GM21619 (cell line): ENCODE measurements around the gene LMOD1.
"Not testable (repeated sequence)": the region's sequence is repeated elsewhere in the genome, so short reads cannot be mapped to it uniquely, and the experiment has no call there.

Source experiments
- ATAC-seq: cut with Tn5 transposase; IDR thresholded peaks from one replicate; pipeline ENCODE4 v1.9.1; 2021; ENCODE audit not compliant: unreplicated experiment

The LMOD1 gene

DNA sequence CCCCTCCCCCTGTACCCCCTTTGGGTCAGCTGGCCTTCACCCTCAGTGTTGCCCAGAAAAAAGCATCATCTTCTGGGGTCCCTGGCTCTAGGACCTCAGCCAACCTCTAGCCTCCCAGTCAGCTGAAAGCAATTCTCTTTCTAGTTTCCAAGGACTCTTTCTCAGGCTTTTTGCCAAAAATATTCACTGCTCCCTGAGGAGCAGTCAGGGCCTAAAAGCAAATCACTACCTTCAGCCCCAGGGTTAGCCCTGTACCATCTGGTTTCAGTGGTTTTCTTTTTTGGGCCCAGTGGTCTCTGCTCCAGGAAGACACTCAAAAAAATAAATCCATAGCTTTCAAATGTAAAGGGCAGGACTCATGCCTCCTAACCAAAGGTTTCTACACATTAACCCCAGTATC lies 3.1 kb upstream of the LMOD1 start:
- no peak for ATAC-seq

DNA sequence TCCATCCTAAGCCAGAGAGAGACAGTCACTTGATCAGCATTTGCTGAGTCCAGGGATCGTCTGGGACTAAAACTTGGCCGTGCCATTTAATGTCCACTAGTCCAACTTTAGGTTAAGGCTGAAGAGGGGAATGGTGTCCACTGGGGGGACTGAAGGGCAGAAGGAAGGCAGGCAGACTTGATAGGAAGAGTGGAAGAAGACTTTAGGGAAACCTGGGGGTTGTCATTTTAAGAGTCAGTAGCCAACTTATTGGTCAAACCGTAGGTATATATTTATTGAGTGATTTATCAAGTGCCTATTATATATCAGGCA lies 1.3 kb upstream of the LMOD1 start:
- ATAC-seq = no peak

GRCh38 chr1:201945863-201946223 lies 505 bp downstream of the LMOD1 start:
- ATAC-seq = no peak

DNA sequence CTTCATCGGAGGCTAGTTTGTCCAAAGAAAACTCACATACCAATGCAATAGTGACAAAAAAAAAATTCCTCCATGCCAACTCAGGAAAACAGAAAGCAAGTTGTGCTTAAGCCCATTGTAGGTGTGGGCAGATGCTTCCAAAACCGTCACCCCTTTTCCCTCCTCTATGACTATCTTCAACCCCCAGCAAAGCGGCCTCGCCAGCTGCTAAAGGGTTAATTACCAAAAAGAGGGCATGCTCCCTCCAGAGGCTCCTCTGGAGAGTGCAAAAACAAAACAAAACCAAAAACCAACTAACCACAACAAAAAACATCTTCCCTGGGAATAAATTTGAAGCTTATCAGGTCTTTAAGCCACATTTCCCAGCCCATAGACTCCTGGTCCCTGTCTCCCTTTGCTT lies 1.2 kb downstream of the LMOD1 start:
- no peak for ATAC-seq

DNA sequence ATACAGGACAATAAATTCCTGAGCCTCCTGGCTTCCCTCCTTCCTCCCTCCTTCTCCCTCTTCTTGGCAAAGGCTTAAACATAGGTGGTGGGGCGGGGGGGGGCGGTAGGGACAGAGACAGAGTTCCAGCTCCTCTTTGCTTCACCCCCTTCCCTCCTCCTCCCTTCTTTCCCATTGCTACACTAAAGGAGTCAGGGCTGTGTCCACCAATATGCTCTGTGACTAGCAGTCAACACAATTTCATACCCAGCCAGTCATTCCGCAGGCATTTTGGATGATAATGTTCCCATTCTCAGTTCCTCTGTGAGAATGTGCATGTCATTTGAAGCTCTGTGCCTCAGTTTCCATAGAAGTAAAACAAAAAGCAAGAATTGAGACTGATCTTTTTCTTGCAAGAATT lies 1.7 kb downstream of the LMOD1 start:
- ATAC-seq = no peak

DNA sequence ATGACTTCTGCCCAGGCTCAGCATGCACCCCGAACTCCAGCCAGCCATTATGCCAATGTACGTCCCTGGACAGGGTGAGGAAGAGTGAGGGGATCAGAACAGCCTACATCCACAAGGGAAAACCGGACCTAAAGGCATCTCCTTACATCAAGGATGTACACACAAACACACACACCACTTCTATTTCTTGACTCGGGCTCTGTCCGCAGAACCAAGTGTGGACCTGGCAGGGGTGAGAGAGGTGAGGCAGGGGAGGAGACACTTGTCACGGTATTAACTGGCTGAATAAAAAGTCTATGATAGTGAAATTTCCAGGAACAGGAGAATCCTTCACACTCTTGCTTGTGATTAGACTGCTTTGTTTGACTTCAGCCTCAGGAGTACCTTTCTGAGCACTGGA lies 2.3 kb downstream of the LMOD1 start:
- no peak for ATAC-seq

DNA sequence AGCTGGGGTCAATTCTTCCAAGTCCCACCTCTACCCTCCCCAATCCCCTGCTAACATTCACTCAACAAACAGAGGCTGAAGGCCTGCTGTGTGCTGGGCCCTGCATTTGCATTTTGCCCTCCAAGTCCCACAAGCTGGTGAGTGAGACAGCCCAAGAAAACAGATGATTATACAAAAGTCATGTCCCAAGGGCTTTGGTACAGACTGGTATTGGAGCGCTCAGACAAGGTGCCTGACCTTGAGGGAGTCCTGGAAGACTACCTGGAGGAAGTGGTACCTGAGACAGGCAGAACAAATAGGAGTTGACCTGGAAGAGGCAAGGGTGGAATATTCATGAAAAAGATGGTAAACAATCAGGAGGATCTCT lies 4.2 kb downstream of the LMOD1 start:
- no peak for ATAC-seq

GRCh38 chr1:201941420-201942128 lies 4.8 kb downstream of the LMOD1 start:
- no peak for ATAC-seq

GRCh38 chr1:201940316-201940715 lies 6.0 kb downstream of the LMOD1 start:
- ATAC-seq = not testable (repeated sequence)

DNA sequence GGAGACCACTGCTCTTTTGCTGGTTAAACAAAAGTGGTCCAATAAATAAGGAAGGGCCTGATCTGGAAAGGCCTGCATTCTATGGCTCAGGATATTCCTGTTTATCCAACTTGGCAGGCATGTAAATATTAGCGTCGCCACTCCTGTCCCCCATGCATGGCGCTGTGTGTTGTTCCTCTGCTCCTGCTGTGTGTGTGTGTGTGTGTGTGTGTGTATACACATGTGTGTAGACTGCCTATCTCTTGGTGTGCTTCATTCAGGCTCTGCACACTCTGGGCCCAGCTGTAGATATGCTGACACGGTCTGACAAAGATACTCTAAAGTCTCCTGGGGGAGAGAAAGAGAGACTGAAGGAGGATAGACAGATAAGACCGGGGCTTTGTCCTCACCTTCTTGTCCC lies 6.8 kb downstream of the LMOD1 start:
- no peak for ATAC-seq

- ATAC-seq = no peak
Measured at GRCh38 chr1:201939148-201939547, 7.2 kb downstream of the LMOD1 start.

DNA sequence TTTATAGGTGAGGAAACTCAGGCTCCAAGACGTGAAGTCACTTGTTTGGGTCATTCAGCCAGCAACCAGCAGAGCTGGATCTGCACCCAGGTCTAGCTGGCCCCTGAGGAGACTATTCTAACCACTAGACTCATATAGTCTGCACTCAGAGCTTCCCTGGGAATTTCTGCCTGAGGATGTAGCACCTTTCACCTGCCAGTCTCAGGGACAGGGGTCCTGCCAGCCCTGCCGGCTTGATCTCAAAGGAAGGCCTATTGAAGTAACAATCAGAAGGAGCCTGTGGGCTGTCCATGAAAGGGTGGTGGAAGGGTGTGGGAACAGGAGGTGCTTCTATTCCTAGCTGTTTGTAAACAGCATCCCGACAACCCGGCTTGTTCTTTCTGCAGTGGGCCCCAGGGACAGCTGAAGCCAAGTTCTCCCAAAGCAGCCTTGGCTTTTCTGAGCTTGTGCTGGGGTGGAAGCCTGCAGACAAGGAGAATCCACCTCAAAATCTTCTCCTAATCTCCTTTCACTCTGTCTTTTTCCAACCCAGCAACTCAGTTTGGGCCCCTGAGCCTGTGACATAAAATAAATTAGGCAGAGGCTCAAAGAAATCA lies 7.8 kb downstream of the LMOD1 start:
- no peak for ATAC-seq

GRCh38 chr1:201937624-201938213 lies 8.6 kb downstream of the LMOD1 start:
- ATAC-seq = no peak

GRCh38 chr1:201933840-201934430 lies 12.4 kb downstream of the LMOD1 start:
- no peak for ATAC-seq

GRCh38 chr1:201930803-201931202 lies 15.5 kb downstream of the LMOD1 start:
- ATAC-seq = no peak

DNA sequence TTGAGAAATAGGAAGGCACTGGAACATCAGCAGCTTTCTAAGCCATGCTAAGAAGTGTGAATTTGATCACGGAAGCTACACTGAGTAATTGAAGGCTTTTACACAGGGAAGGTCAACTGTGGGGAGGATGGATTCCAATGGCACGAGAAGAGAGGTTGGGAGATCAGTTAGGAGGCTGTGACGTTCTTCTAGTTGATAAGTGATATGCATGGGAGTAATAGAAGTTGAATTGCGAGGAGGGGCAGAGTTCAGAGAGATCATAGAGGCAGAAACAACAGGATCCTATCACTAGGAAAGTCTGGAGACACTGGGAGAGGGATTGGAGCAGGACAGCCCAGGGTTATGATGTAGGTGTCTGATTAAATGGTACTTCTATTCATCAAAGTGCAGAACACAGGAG lies 16.2 kb downstream of the LMOD1 start:
- no peak for ATAC-seq

DNA sequence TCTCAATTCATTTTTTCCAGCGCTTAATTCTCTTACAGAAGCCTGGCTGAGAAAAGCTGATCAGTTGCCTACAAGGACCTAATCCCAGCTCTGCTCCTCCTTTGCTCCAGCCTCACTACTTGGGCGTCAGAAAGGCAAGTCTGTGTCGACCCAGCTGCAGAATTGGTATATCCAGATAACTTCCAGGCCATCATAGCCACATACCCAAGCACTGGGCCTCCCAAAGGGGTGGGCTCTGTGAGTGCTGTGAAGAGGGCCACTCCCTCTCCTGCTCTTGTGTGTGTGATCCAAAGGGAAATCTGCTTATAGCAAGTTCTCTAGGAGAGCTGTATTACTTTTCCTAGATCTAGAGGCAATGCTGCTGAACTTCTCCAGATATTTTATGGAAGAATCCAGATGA lies 18.1 kb downstream of the LMOD1 start:
- no peak for ATAC-seq

DNA sequence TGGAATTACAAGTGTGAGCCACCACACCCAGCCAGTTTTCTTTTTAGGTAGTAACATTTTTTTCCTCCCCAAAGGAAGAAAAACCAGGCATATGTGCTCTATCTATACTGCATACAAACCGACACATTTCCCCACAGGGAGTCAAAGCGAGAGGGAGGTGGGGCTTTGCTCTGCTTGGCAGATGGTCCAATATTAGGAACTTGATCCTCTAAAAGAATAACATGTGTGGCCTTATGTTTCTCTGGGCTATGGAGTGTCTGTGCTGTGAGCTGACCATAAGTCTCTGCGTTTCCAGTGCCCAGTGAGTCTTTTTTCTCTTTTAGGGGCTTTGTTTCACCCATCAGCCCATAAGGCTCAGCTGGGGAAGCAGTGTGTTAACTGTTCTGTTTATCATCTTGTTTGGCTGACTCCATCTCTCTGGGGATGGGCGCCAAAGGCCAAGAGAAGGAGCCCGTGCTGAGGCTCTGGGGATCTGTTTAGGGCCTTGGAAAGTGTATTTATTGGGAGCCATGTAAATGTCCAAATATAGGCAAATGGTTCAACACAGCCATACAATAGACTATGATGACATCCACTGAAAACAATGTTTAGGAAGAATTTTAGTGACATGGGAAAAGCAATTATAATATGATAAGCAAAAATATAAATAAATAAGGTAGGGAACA lies 20.2 kb downstream of the LMOD1 start:
- ATAC-seq = no peak

GRCh38 chr1:201925301-201925567 lies 21.1 kb downstream of the LMOD1 start:
- no peak for ATAC-seq

GRCh38 chr1:201921952-201922558 lies 24.3 kb downstream of the LMOD1 start:
- ATAC-seq = no peak

DNA sequence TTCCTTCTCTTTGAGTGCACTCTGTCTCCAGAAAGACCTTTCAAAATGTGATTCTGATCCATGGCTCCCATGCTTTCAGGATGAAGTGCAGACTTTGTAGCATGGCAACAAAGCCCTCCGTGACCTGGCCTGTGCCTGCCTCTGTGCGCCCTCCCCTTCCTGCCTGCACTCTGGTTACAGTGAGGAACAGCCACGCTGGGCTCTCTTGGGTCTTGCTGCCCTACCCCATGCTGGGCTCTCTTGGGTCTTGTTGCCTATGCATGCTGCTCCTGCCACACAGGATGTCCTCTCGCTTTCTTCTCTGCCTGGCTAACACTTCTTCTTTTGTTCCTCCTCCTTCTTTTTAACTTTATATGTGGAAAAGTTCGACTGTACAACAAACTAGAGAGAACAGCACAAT lies 28.0 kb downstream of the LMOD1 start:
- no peak for ATAC-seq
